Stimulated activated CD8-positive, alpha-beta memory T cell treated with anti-CD3 and anti-CD28 coated beads, Interleukin-2, amount 100 ng/mL, for 48 hours (primary cell): ENCODE data around the gene MUC12.
A peak's percentile ranks its signal among the peaks of the same experiment; 100 is the strongest.
"Not testable (repeated sequence)": the region's sequence is repeated elsewhere in the genome, so short reads cannot be mapped to it uniquely, and the experiment has no call there.

ENCODE experiments used
- DNase-seq, 2 donors: peaks; one replicate each; pipeline ENCODE4 v3.0.0-alpha.2; 2020; ENCODE audit warnings: low read depth in 2 of 2

MUC12 gene, protein sequence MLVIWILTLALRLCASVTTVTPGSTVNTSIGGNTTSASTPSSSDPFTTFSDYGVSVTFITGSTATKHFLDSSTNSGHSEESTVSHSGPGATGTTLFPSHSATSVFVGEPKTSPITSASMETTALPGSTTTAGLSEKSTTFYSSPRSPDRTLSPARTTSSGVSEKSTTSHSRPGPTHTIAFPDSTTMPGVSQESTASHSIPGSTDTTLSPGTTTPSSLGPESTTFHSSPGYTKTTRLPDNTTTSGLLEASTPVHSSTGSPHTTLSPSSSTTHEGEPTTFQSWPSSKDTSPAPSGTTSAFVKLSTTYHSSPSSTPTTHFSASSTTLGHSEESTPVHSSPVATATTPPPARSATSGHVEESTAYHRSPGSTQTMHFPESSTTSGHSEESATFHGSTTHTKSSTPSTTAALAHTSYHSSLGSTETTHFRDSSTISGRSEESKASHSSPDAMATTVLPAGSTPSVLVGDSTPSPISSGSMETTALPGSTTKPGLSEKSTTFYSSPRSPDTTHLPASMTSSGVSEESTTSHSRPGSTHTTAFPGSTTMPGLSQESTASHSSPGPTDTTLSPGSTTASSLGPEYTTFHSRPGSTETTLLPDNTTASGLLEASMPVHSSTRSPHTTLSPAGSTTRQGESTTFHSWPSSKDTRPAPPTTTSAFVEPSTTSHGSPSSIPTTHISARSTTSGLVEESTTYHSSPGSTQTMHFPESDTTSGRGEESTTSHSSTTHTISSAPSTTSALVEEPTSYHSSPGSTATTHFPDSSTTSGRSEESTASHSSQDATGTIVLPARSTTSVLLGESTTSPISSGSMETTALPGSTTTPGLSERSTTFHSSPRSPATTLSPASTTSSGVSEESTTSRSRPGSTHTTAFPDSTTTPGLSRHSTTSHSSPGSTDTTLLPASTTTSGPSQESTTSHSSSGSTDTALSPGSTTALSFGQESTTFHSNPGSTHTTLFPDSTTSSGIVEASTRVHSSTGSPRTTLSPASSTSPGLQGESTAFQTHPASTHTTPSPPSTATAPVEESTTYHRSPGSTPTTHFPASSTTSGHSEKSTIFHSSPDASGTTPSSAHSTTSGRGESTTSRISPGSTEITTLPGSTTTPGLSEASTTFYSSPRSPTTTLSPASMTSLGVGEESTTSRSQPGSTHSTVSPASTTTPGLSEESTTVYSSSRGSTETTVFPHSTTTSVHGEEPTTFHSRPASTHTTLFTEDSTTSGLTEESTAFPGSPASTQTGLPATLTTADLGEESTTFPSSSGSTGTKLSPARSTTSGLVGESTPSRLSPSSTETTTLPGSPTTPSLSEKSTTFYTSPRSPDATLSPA (N-terminal part only)

DNA sequence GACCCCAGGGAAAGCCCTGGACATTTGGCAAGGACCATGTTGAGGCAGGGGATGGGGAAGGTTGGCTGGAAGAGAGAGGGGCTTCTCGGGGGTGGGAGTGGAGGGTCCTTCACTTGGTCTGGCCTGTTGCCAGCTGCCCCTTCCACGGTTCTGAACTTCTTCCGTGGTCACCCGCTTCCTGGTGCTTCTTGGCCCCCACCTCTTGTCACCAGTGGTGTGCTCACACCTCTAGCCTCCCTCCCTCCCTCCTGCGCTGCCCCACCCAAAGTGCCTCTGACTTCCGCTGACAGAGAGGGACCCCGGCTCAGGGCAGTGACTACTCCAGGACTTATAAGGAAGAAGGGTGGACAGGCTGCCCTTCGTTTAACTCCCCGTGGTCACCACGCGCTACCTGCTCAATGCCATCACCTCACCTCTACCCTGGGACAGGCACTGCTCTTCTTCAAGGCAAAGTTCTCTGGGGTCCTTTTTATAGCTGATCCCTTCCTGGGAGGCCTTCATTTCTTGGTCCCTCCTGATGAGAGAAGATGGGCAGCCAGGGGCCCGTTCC is at the start of gene MUC12:
MUC12 (plus strand) TSS at position 500 of the 550 bp plus-strand sequence. CDS start 58 bp downstream, outside the sequence.
- no peak for DNase-seq

DNA sequence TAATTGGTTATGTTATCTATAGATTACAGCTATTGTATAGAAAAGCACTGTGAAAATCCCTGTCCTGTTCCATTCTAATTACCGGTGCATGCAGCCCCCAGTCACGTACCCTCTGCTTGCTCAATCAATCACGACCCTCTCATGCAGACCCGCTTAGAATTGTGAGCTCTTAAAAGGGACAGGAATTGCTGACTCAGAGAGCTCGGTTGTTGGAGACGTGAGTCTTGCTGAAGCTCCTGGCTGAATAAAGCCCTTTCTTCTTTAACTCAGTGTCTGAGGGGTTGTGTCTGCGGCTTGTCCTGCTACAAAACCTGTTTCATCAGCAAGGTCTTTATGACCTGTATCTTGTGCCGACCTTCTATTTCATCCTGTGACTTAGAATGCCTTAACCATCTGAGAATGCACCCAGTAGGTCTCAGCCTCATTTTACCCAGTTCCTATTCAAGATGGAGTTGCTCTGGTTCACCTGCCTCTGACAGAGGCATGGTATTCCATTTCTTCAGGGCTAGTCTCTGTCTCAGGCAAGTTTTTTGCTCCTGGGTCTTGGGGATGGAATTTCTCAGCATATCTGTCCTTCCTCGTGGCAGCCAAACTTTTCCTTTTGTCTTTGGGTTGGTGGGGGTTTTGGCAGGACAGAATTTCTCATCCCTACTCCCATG is 49.5 kb upstream of the MUC12 start:
- not testable (repeated sequence) for DNase-seq

DNA sequence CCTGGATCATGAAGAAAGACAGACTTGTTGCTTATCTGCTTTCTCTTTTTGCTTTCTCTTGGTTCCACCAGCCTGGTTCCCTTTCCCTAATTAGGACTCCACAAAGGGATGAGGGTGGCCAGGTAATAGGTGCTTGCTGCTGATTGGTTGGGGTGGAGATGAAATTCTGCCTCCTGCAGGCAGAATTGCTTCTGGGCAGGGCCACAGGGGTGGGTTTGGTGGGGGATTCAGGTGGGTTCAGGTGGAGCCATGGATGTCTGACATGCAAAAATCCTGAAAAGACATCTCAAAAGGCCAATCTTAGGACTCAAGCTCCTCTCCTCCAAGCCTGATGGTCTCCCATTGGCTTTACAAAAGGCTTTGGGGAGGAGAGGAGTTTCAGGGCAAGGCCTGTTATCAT is 48.3 kb upstream of the MUC12 start:
- DNase-seq = no peak

DNA sequence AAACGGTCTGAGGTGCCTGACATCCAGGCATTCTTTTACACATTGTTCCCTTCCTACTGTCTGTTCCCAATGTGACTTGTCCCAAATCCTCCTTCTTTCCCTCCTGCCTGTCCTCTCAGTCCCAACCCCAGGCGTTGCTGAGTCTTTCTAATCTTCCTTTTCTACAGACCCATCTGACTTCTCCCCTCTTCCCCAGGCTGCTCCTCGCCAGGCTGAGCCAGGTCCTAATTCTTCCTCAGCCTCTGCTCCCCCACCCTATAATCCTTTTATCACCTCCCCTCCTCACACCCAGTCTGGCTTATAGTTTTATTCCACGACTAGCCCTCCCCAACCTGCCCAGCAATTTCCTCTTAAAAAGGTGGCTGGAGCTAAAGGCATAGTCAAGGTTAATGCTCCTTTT is 45.7 kb upstream of the MUC12 start:
- DNase-seq = not testable (repeated sequence)

DNA sequence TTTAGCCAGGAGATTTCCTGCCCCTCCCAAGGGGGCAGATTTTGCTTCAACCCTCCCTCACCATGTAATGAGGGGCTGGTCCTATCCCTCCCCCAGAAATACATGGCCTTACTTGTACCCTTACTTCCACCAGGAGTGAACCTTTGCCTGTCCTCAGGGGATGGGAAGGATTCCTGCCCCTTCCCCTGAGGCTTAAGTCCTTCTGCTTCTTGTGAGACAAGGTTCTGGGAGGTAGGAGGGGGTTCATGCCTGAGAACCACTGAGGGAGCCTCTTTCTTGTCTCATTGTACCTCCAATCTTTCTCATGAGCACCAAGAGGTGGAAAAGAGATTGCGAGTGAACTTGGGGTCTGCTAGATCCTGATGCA is 39.6 kb upstream of the MUC12 start:
- no peak for DNase-seq

DNA sequence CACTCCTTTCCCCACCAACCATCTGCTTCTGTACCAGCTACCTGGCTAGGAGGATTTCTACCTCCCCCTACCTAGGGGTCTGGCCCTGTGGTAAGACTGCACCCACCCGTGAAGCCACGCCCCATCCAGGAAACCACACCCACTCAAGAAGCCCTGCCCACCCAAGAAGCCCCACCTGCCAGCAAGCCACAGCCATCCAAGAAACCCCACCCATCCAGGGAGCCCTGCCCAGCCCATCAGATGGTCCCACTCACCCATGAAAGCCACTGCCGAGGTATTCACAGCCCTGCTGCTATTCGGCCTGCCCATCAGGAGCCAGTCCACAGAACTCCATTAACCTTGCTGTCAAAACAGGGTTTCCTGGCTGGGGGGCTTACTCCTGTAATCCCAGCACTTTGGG is 35.6 kb upstream of the MUC12 start:
- DNase-seq = no peak

DNA sequence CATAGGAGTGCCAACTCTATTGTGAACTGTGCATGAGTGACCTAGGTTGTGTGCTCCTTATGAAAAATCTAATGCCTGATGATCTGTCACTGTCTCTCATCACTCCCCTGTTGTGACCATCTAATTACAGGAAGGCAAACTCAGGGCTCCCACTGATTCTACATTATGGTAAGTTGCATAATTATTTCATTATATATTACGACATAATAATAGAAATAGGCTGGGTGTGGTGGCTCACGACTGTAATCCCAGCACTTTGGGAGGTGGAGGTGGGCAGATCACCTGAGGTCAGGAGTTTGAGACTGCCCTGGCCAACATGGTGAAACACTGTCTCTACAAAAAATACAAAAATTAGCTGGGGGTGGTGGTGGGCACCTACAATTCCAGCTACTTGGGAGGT is 34.0 kb upstream of the MUC12 start:
- DNase-seq = not testable (repeated sequence)

DNA sequence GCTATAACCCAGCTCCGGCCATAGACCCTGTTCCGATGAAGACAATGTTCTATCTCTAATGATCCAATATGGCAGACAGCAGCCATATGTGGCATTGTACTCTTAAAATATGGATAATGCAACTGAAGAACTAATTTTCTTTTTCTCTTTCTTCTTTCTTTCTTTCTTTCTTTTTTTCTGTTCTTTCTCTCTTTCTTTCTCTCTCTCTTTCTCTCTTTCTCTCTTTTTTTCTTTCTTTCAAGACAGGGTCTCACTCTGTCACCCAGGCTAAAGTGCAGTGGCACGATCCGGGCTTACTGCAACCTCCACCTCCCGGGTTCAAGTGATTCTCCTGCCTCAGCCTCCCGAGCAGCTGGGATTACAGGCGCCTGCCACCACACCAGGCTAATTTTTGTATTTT is 33.2 kb upstream of the MUC12 start:
- DNase-seq = not testable (repeated sequence)

DNA sequence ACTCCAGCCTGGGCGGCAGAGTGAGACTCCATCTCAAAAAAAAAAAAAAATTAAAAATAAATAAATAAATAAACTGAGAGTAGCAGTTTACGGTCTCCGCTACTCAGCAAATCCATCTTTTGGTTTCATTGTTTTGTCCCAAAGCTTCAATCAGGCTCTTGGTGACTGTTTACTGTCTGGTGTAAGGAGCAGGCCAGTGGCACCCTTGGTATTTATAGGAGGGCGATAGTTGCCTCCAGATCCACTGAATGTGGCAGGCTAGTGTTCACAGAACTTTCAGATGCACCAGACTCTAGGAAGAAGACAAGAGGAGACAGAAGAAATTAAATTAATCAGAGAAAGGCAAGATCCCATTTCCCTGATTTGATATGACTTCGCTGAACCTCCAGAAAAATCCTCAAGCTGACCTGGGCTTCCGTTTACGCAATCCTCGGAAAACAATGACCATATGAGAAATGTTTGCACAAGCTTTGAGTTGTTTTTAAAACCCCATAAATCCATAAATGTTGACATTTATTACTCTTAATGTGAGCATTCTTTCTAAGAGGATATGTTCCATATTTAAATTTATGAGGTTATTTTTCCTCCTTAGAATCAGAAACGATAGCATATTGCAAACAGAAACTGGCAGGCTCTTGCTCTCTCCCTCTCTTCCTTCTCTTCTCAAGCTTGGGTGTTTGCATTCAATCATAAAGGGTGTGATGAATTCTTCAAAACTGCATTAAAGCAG is 27.2 kb upstream of the MUC12 start:
- DNase-seq = no peak

DNA sequence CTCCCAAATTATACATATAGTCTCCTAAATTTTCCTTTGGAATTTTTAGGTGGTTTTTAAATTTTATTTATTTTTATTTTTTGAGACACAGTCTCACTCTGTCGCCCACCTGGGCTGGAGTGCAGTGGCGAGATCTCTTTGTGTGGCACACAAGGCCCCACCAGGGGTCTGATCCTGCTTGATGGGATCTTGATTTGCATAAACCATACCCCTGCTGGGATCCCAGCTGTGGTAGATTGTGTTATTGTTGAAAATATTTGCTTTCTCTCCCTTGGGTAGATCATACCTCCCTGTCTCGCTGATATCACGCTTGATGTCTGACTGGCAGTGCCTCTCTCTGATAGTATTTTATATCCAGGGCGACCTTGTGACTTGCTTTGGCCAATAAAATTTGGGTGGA is 25.7 kb upstream of the MUC12 start:
- no peak for DNase-seq

DNA sequence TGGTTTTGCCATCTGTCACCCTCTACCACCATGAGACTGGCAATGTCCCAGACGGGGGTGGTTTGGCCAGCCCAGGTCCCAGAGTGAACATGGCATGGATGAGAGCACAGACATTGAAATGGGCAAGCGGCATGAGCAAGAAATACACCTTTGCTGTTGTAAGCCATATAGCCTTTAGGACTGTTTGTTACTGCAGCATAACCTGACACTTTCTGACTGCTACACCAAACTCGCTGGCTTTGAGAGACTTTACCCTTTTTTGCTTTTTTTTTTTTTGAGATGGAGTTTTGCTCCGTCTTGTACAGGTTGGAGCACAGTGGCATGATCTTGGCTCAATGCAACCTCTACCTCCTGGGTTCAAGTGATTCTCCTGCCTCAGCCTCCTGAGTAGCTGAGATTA is 25.2 kb upstream of the MUC12 start:
- no peak for DNase-seq

DNA sequence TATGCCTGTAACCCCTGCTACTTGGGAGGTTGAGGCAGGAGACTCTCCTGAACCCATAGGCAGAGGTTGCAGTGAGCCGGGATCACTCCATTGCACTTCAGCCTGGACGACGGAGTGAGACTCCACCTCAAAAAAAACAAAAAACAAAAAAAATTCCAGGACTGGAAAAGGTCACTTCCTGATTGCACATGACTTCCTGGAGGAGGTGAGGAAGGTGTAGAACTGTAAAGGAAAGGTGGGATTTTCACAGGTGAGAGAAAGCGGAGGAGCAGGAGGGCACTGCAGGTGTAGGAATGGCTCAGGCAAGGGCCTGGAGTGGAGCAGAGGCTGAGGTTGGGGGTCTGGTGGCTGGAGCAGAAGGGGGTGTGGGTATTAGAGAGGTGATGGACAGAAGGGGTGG is 23.3 kb upstream of the MUC12 start:
- no peak for DNase-seq

DNA sequence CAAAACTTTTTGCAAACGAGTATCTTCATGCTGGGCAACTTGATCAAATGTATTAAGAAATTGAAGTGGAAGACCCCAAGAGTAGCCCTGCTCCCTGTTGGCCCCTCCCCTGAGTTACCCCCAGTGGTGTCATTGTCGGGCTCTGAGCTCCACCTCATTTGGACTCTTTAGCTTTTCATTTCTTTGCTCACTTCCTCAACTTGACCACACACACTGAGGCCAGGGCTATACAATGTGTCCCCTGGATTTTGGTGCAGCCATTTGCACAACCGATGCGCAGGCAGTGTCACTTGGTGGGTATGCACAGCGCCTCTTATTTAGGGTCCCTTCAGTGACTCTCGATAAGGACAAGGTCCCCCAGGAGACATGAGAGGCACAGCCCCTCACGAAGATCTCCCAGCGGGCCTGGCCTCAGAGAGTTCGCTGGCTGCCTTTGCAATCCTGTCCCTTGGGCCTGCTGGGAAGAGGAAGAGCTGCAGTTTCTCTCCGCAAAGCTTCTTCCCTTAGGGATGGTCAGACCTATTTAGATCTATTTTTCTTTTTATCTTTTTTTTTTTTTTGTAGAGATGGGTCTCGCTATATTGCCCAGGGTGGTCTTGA is 22.5 kb upstream of the MUC12 start:
- DNase-seq = no peak

DNA sequence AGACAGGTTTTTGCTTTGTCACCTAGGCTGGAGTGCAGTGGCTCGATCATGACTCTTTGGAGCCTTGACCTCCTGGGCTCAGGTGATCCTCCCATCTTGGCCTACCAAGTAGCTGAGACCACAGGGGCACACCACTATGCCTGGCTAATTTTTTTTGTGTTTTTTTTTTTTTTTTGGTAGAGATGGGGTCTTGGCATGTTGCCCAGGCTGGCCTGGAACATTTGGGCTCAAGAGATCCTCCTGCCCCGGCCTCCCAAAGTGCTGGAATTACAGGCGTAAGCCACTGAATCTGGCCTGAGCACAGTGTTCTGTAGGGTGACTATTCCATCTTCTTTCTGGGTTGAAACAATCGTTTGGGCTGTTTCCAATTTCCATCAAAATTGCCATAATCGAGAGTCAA is 21.6 kb upstream of the MUC12 start:
- DNase-seq = no peak

DNA sequence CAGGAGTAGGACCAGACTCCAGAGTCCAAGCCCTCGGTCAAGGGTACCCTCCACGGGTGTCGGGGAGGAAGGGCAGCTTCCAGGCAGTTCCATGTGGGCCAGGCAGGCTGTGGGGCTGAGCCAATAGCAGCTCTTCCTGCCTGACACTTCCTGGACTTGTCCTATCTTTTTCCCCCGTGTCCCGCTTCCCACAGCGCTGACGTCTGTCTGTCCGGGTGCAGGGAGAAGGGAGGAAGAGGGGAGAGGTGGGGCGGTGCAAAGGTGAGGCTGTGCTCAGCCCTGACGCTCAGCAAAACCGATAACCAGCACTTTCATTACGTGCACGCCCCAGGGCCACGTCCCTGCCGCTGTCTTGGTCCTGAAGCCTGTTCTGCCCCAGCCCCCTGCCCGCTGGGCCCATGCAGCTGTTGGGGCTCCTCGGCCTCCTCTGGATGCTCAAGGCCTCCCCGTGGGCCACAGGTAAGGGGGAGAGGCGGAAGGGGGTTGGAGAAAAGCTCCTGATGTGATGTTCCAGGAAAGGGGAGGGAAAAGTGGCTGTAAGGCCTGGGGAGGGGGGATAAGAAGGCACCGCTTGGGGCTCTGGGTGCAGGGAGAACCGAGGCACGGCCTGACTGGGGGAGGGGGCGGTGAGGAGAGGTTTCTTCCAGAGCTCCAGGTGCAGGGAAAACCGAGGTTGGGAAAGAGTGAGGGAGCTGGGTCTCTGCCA is 20.0 kb upstream of the MUC12 start, which contains the start of gene MUC3A:
MUC3A (plus strand) TSS at position 308 of the 706 bp plus-strand sequence; CDS start at position 399, 91 bp downstream.
- no peak for DNase-seq

DNA sequence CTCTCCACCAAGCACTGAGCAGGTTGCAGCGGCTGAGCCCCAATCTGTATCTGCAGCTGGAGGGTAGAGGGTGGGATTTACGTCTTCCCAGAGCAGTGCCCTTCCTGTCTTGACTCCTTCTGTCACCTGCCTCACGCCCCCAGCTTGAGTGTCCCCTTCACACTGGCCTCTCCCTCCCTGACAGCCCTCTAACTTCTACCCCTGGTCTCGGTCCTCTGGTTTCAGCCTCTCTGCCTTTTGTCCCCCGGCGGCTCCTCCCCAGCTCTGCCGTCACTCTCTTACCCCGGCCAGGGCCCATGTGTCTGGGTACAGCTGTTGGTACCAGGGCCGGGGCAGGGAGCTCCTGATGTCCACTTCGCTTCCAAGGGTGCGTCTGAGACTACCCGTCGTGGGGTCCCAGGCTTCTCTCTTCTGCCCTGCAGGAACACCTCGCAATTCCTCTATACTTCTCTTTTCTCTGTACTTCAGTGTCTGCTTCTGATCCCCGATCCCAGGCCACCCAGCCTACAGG is 19.4 kb upstream of the MUC12 start:
- no peak for DNase-seq

DNA sequence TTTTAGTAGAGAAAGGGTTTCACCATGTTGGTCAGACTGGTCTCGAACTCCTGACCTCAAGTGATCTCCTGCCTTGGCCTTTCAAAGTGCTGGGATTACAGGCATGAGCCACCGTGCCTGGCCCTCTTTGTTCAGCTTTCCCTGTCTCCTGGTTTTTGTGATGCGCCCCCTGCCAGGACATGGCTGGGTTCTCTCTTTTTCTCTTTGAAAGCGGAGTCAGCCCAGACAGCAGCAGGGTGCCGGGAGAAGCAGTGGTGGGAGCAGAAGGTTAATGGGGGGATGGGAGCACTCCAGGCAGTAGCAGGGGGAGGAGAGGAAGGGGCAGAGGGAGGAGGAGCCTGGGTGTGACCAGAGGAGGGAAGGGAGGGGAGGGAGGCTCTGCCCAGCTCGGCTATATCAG is 18.2 kb upstream of the MUC12 start:
- no peak for DNase-seq

DNA sequence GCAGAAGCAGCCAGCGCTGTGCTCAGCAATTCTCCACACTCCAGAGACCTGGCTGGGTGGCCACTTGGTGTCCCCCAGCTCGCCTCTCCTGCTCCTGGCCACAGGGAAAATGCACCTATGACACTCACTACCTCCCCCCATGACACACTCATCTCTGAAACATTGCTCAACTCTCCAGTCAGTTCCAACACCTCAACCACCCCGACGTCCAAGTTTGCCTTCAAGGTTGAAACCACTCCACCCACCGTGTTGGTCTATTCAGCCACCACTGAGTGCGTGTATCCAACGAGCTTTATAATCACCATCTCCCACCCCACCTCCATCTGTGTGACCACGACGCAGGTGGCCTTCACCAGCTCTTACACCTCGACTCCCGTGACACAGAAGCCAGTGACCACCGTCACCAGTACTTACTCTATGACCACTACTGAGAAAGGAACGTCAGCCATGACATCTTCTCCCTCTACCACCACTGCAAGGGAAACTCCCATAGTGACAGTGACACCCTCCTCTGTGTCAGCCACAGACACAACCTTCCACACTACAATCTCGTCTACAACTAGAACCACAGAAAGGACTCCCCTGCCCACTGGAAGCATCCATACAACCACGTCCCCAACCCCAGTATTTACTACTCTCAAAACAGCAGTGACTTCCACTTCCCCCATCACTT is 17.3 kb upstream of the MUC12 start:
- peak in 1 of 2 donors; percentile 32 for DNase-seq

DNA sequence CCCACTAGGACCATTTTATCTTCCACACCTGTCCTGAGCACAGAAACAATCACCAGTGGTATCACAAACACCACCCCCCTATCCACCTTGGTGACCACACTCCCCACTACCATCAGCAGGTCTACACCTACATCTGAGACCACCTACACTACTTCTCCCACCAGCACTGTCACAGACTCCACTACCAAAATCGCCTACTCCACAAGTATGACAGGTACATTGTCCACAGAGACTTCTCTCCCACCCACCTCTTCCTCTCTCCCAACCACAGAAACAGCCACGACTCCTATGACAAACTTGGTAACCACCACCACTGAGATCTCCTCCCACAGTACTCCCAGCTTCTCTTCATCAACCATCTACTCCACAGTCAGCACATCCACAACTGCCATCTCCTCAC is 16.7 kb upstream of the MUC12 start:
- DNase-seq = no peak
